HG03196 (cell line): ENCODE results near the gene LANCL2.
A peak's percentile ranks its signal among the peaks of the same experiment; 100 is the strongest.
"Not testable (repeated sequence)": the region's sequence is repeated elsewhere in the genome, so short reads cannot be mapped to it uniquely, and the experiment has no call there.

Source experiments
- ATAC-seq: cut with Tn5 transposase; IDR thresholded peaks from one replicate; pipeline ENCODE4 v1.9.1; 2021; ENCODE audit not compliant: unreplicated experiment

Gene LANCL2, protein sequence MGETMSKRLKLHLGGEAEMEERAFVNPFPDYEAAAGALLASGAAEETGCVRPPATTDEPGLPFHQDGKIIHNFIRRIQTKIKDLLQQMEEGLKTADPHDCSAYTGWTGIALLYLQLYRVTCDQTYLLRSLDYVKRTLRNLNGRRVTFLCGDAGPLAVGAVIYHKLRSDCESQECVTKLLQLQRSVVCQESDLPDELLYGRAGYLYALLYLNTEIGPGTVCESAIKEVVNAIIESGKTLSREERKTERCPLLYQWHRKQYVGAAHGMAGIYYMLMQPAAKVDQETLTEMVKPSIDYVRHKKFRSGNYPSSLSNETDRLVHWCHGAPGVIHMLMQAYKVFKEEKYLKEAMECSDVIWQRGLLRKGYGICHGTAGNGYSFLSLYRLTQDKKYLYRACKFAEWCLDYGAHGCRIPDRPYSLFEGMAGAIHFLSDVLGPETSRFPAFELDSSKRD

DNA sequence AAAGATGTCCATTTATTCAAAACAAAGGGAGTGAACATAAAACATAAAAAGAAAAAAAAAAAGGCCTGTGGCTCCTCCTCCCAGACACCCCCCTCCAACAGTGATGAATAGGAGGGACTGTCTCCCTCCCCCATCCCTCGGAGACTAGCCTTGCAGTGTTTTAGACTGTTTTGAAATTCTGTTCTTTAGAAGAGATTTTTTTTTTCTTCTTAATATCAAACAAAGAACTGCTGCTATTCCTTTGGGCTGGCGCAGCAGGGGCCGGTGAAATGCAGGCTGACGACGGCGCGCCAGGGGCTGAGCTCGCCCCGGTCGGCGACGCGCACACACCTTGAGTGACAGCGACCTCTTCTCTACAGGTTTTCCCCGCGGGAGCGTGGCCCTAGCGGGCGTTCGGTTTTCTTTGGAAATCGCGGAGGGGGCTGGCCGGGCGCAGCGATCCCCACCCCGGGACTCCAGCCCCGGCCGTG lies at the start of gene LANCL2:
LANCL2 (plus strand) TSS at position 133 of the 470 bp plus-strand sequence. CDS start 689 bp downstream, outside the sequence.
- peak; percentile 34 for ATAC-seq

DNA sequence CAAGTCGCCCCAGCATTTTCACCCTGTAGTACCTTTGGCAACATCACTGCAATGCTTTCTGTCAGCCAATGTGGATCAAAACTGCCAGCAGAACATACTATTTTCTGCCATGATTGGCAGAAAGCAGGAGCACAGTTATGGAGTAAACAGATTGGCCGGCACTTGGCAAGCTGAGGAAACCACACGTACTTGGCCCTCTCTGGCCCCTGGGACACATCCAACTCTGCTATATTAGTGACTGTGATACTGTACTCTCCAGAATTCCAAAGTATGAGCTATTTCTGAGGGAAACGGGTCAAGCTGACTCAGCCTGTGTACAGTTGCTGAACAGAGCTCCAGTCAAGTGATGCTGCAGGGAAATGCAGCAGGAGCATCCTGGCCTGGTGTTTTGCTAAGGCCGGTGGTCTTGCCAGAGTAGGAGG lies 39.8 kb upstream of the LANCL2 start:
- no peak for ATAC-seq

DNA sequence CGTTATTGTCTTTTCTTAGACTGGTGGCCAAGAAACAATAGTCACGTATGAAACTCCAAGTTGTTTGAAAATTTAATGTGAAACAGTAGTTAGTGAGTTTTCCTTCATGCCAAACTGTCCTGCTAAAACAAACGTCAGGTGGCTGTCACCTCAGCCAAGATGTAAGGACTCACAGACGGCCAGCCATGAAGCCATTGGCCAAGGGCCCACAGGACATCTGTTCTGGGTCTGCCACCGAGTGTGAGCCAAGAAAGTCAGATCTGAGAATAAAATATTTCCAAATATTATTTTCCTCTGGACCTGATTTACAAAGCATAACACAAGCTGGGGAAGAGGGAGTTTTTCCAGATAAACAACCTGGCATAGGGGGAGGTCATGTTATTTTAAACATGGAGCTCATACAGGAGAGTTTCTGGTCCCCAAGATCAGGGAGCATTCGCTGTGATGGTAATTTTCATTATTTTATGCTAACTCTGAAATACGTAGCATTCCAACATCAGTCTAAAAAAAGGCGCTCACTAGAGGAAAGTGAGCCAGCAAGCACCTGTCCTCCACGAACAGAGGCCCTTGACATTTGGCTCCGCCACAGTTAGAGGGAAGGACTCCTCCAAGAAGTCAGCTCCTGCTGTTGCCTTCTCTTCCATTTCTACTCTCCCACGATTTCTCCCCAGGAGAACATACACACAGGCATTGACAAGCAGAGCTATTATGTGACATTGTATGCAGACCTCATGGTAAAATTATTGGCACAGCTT lies 38.9 kb upstream of the LANCL2 start:
- ATAC-seq, result no peak

DNA sequence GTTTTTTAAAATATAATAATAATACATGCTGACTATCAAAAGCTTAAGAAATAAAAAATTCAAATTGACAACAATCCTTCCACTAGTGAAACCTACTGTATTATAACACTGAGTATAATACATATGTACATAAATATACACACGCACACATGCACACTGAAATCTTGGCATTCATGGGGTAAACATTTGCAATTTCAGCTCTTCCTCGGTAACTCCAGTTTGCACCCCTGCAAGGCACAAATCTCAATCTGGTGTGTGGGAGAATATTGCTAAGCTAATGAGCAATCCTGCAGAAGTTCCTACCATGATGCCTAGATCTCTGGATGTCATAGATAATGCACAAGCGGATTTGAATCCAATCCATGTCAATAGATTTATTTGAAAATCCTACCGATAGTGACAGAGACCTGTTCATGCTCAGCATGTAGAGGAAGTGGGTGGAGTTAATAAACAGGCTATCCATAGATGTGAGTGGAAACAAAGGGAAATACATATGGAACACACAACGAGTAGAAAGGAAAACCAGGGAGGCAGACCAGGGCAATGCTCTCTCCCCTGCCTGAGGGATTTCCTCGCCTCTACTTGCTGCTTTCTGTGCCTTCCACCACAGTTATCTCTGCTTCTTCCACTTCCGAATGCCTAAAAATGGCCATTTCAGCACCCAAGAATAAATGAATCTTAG lies 38.1 kb upstream of the LANCL2 start:
- ATAC-seq, result no peak

DNA sequence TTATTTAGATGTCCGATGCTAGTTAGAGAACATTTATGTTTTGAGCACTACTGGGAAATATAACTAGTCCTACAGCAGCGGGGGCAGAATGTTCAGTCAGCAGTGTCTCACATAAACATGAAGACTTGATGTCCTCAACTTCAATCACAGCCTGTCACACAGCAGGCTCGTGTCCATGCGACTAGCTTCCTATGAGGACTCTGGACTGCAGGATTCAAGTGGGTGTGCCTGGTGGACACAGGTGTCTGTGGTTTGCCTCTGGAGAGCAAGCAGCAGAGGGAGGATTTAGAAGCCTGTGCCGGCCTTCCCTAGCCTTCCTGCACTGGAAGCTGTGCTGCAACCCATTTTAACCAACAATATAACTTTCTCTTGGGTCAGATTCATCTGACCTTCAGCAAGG lies 30.0 kb upstream of the LANCL2 start:
- ATAC-seq, result no peak

DNA sequence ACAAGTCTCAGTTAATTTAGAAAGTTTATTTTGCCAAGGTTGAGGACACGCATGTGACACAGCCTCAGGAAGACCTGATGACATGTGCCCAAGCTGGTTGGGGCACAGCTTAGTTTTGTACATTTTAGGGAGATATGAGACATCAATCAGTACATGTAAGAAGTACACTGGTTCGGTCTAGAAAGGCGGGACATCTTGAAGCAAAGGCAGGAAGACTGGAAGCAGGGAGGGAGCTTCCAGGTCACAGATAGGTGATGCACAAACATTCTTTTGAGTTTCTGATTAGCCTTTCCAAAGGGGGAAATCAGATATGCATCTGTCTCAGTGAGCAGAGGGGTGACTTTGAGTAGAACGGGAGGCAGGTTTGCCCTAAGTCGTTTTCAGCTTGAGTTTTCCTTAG lies 29.4 kb upstream of the LANCL2 start:
- no peak for ATAC-seq

DNA sequence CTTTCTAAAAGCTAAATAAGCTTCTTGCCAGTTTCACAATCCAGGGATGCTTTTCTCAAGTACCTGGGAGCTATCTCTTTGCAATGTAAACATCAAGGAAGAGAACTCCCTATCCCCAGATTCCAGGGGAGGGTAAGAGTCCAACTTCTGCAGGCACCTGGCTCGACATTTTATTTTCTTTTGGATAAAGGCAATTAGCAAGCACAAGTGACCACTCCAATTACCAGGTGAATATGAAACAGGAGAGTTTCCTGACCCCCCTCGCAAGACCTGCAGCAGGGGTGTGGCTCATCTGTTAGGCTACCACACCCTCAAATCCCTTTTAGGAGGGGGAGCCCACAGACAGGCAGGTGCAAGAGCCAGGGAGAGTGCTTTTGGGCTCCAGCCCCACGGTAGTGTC lies 28.6 kb upstream of the LANCL2 start:
- ATAC-seq, result no peak

DNA sequence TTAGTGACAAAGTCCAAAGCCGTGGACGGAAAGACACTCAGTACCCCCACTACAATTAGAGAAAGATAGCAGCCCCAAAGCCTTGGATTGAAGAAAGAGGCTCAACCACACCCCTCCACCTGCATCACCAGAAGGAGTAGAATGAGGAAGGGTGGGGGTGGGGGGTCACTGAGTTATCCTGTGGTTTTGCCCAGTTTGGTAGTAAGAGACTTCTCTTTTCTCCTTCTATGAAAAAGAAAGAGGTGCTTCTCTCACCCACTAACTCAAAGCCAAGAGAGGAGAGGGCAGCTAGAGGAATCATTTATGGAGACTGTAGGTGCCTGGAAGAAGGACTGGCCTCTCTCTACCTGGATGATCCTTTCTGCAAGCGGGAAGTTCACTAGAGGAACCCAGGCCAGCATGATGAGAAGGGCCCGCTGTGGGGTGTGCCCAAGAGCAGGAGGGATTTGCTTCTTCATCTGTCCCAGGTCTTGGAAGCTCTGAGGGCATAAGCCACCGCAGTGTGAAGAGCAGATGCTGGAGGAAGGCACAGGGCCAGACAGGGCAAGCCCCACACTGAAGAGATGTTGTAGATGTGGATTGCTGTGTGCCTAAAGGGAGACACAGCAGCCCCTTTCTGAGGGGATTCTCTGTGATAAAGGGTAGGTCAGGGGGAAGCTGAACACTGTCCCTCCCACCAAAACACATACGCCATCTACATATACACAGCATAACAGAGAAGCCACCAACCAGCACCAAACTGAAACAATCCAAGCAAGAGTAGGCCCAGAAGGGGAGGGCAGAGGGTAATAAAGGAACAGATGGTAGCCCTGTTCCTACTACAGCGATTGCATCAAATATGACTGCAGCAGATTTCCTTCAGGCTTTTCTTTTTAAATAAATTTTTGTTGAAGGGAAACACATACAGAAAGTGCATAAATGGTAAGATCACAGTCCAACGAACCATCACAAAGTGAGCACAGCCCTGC lies 25.8 kb upstream of the LANCL2 start:
- no peak for ATAC-seq

DNA sequence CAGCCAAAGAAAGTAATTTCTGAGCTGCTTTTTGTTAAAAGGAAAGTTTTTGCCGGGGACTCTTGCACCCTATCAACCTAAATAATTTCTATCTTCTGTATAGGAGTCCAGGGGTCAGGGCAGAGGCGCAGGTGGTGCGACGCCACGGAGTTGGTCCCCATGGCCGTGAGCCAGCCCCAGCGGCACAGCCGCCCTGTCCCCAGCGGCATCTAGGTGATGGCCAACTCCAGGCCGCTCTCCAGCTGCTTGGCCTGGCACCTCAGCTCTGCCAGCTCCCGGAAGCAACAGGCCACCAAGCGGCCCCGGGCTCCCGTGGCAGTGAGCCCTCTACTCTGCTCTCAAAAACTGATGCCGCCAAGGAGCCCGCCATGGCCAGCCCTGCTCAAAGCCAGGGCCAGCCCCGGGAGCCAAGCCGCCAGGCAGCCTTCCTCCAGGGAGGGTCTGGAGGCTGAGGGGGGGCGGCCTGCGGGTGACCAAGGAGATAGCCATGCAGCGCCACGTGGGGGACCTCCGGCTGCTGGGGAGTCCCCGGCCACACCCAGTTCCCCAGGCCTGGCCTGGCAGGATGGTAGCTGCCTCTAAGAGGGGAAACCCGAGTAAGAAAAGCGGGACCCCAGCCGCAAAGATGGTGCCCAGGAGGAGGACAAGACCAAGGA lies 22.8 kb upstream of the LANCL2 start:
- no peak for ATAC-seq

DNA sequence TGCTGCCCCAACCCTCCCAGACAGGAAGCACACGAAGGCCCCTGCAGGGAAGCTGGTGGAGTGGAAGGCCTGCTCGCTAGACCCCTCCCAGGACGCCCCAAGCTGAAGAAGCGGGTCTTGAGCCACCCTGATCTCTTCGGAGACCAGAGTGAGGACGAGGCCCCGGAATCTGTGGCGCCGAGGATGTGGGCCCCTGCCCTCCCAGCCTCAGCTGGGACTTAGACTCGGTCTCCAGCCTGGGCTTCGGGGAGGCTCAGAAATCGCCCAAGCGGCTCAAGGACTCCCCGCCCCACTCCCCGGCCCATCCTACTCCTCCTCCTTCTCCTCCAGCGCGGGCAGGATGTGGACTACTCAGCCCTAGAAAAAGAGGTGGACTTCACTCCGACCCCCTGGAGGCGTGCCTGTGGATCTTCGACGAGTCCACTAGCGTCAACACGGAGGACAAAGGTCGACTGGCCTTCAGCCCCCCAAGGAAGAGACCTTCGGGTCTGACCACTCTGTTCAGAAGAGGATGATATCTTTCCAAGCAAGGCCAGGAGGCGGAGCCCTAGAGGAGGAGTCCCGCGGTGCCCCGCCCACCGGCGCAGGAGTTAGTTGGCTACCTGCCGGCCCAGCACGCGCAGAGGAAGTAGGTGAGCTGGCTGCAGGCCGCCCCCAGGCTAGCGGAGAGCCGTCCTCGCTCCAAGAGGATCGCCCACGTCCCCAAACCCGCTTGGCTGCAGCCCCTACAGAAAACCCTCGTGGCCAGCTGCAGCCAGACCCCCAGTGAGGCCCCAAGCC lies 21.9 kb upstream of the LANCL2 start:
- ATAC-seq, result no peak

DNA sequence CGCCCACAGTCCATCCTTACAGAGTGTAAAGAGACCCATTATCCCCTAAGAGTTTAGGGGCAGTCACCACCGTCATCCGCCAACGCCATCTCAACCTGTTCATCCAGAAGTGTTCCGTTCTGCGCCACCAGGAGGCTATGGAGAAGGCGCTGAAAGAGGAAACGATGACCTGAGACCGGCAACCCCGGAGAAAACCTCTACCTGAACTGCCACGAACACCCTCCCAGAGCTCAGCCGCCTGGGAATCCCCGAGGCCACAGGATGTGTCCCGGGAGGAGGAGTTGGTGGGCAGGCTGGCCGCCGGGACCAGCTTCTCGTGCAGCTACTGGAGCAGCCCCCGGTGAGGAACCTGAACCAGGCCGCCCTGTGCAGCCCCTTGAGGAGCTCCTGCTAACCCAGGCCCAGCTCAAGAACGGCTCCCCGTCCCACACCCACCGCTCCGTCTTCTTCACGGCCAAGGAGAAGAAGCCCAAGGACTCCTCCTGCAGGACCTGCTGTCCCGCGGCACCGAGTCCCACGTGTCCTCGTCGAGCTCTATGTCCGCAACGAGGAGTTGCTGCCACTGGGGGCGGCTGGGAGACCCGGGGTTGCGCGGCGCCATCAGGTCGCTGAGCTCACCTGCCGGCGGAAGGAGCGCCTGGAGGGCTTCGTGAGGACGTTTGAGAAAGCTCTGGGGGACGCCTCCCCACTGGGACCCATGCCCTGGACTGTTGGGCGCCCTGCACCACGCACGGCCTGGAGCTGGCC lies 21.1 kb upstream of the LANCL2 start:
- ATAC-seq, result no peak

DNA sequence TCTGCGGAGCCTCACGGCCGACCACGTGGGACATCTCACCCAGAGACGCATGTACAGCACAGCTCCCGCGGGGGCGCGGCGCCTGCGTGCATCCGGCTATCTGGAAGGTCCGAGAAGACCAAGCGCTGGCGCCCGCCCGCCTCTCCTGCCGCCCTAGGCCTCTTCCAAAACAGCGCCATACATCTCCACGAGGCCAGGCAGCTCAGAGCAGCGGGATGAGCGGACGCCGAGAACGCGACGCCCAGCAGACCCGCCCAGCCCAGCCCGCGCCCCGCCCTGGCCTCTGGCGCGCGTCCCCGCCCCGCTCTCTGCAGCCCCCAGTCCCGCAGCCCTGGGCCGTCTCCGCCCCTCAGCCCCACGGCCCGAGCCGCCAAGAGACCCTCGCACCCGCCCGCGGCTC lies 20.3 kb upstream of the LANCL2 start:
- no peak for ATAC-seq

DNA sequence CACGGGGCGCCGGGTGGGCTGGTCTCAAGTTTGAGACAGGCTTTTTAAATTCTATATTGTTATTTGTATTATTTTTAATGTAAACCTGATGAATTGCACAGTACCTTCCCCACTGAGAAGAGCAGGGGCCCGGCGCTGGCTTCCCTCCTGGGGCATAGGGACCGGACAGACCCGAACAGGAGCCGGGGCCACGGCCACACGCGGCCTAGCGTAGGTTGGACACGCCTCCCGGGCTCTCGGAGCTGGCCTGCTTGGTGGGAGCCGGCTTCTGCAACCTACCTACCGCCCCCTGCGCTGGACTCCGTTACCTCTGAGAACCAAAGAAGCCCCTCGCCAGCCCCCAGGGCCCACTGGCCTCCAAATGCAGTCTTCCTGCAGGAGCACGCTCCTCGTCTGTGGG lies 19.8 kb upstream of the LANCL2 start:
- no peak for ATAC-seq

DNA sequence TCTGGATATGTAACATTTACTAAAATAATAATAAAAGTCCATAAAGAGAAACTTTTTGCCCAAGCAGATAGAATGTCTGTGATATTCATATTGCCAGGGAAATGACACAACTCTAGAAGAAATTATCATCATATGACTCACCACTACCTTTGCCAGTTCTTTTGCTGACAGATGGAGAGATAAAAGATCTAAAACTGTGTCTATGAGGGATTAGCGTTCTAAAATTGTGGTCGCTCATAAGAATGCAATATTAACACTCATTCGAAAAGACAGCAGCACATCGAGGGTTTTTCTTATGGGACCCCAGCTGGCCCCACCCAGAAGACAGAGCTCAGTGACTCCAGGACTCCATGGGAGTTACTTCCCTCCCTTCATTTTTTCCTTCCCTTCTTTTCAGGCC lies 16.6 kb upstream of the LANCL2 start:
- no peak for ATAC-seq

DNA sequence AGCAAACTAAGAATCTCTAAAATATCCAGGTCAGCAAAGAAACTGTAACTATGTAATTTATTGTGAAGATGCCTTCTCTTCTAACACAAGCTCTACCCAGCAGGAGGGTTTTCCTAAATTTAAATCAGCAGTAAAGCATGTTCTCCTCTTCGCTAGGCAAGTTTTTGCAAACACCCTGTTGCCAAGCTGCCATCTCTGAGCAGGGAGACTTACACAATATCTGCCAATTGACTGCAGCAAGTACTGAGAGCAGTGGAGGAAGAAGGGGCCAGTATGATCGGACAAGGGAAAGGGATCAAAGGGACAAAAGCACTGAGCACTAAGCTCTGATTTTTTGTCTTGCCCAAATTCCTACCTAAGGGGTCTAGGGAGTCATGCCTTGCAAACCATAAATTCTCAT lies 16.0 kb upstream of the LANCL2 start:
- no peak for ATAC-seq

DNA sequence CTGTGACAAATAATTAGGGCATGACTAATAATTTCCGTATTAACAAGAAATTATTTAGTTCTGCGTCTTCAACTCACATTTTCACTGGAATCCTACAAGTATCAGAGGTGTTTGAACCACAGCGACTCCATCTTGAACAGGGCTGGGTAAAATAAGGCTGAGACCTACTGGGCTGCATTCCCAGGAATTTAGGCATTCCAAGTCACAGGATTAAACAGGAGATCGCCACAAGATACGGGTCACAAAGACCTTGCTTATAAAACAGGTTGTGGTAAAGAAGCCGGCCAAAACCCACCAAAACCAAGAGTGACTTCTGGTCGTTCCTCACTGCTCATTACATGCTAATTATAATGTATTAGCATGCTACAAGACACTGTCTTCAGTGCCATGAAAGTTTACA lies 14.9 kb upstream of the LANCL2 start:
- no peak for ATAC-seq

DNA sequence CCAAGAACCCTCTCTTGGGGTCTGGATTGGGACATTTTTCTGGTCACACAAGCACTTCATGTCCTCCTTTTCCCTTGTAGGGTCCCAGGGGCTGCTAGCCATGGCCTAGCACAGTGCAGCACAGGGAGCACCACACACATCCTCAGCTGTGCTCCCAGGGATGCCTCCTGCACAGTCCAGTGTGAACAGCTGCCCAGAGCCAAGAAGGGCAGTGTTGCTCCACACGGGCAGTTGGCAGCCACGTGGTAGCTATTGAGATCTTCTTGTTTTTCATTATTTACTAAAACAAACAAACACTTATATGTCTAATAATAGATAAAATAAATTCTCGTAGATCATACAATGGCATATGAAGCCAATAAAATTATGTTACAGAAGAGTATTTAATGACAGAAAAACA lies 13.9 kb upstream of the LANCL2 start:
- no peak for ATAC-seq

DNA sequence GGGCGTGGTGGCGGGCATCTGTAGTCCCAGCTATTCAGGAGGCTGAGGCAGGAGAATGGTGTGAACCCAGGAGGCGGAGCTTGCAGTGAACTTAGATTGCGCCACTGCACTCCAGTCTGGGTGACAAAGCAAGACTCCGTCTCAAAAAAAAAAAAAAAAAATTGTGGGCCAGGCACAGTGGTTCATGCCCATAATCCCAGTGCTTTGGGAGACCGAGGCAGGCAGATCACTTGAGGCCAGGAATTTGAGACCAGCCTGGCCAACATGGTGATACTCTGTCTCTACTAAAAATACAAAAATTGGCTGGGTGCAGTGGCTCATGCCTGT lies 12.2 kb upstream of the LANCL2 start:
- not testable (repeated sequence) for ATAC-seq

DNA sequence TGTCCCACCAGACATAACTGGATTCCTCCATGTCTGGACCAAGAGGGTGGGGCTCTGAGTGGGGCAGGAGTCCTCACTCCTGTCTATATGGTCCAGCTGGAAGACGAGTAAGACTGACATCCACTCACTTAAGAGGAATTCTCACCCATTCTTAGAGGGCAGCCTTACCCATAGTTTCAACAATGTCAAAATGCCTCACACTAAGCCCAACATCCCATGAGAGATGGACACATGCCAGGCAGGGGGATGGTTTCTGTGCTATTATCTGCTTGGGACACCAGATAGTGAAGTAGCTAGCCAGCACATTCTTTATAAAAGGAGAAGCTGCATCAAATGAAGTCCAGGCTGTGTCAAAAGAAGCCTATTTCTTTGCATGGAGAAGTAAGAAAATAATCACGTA lies 4.7 kb upstream of the LANCL2 start:
- no peak for ATAC-seq
